Heart left ventricle (tissue), 16 donors: ENCODE data around the gene CCDC9. TPM values are rescaled to one million over a fixed set of nuclear protein-coding genes. Genes with fewer than 3 reads are reported as not detected.
A peak's percentile ranks its signal among the peaks of the same experiment; 100 is the strongest.

Experiments
- ATAC-seq, 4 donors: fragments of 200-7000 bp; cut with Tn5 transposase; one replicate each; pipeline ENCODE4 v1.9.1; 2020 to 2022; ENCODE audit warnings: moderate library complexity in 4 of 4, mild to moderate bottlenecking in 3 of 4, moderate number of reproducible peaks in 1 of 4
- DNase-seq, 5 donors: peaks; one replicate each; pipeline ENCODE4 v3.0.0-alpha.2; 2020
- H3K27ac ChIP-seq, 12 donors: fragments of 200-600 bp; sonication (generic) in 4 of 12; one replicate each; pipeline versions ENCODE4 v1.5.0 to v1.8.0; 2016 to 2022; ENCODE audit warnings: mild to moderate bottlenecking in 2 of 12
- H3K27me3 ChIP-seq, 9 donors: fragments of 200-600 bp; sonication (generic) in 2 of 9; one replicate each; pipeline versions ENCODE4 v1.5.1 to v1.8.0; 2016 to 2022; ENCODE audit warnings: mild to moderate bottlenecking in 3 of 9
- H3K36me3 ChIP-seq, 9 donors: fragments of 200-600 bp; sonication (generic) in 2 of 9; one replicate each; pipeline versions ENCODE4 v1.5.0 to v1.8.0; 2018 to 2022; ENCODE audit warnings: mild to moderate bottlenecking in 2 of 9
- H3K4me1 ChIP-seq, 12 donors: fragments of 200-600 bp; sonication (generic) in 4 of 12; one replicate each; pipeline versions ENCODE4 v1.5.0 to v1.8.0; 2016 to 2022; ENCODE audit warnings: mild to moderate bottlenecking in 3 of 12
- H3K4me3 ChIP-seq, 12 donors: fragments of 200-600 bp; sonication (generic) in 4 of 12; one replicate each; pipeline versions ENCODE4 v1.5.0 to v1.8.0; 2017 to 2022; ENCODE audit warnings: mild to moderate bottlenecking in 9 of 12, moderate library complexity in 4 of 12
- H3K9me3 ChIP-seq, 12 donors: fragments of 200-600 bp; sonication (generic) in 4 of 12; one replicate each; pipeline versions ENCODE4 v1.5.0 to v1.8.0; 2016 to 2022; ENCODE audit warnings: mild to moderate bottlenecking in 1 of 12
- POLR2A ChIP-seq, 2 donors: fragments of 450-650 bp; IDR thresholded peaks; one replicate each; pipeline ENCODE4 v1.6.1; 2017; ENCODE audit warnings: antibody characterized with exemption in 2 of 2, mild to moderate bottlenecking in 2 of 2, moderate library complexity in 2 of 2
- WGBS, 4 donors: extraction: QIAGEN DNeasy Blood & Tissue Kit in 2 of 4; methylation state at CpG; one replicate each; pipeline versions ENCODE4 v1.1.5 to v1.1.7; 2013 to 2018; 5-methylcytosine and 5-hydroxymethylcytosine counted together
- intact Hi-C, 10 donors: fragments of 100-400 bp; cut with DNase I; formaldehyde crosslinking; loops; one replicate each; pipeline versions ENCODE4 v1.11.1 to v1.14.2; 2022
- long read RNA-seq, 3 donors: library from polyadenylated mRNA; unstranded; transcript quantifications; one replicate each; pipeline ENCODE4 v2.0.0, GENCODE V29; 2020 to 2021
- polyA plus RNA-seq, 2 donors: library from polyadenylated mRNA; stranded (reverse); fragments of 200-250 nt; gene quantifications; one replicate each; pipeline ENCODE4 v1.2.3, GENCODE V29; 2013
- total RNA-seq, 9 donors: library from RNA; depleted of rRNA in 2 of 9; stranded (reverse); fragments of >200 nt in 2 of 9; fragmentation: NEBNext Ultra II Directional in 3 of 9; extraction: Animal tissue kit (Norgen Biotek cat#: 25700) in 3 of 9; gene quantifications; one replicate each; pipeline versions ENCODE4 v1.1.0 to v1.2.4, GENCODE V29; 2016 to 2023
- TF ChIP-seq, protein P1 (sequence below), 12 donors: fragments of 200-600 bp; sonication (generic) in 4 of 12; IDR thresholded peaks; one replicate each; pipeline versions ENCODE4 v1.5.0 to v1.8.0; 2018 to 2022; ENCODE audit warnings: antibody characterized with exemption in 12 of 12, mild to moderate bottlenecking in 5 of 12
- donor health status: ischemic (EF 13 %, LVEDD 7.1; RV severe dilation, severe dysfunction).
- donor health status: healthy with polysubstance abuse.
- donor health status: DM: no; HTN: yes; CAD: no.
- donor health status: DM: no; HTN: no; CAD: no.
- donor health status: ischemic (EF 25% LVEDD 6.9; RV normal size, moderate dysfunction).
- donor health status: ischemic (EF 25% LVEDD 5.7; RV mildly dilated, moderate dysfunction).
- donor health status: healthy.
- donor health status: DM: yes; HTN: yes; CAD: no.
- donor health status: ischemic (EF 35%, LVEDD 5.7; RV mildly dilated, moderate dysfunction).
- donor health status: nonischemic (EF 11% LVEDD 7.7; RV severe dilation, severe dysfunction).
- donor health status: DM: yes; HTN: yes; CAD: no.
- donor health status: PGD.
- donor health status: ischemic (EF 29% LVEDD 5.4; RV normal size, mild dysfunction).
- donor health status: nonischemic (EF 23%, LVEDD 6.1; RV moderate dilation, normal function).

Gene CCDC9
- total RNA-seq (10 to 100 TPM in 8 of 9 donors, 1 to 10 TPM in 1; 6.7 to 23.8 (median 14.9) TPM), polyA plus RNA-seq (10 to 100 TPM; 29.5 to 33.3 TPM)
- long read RNA-seq, donor 1, partial matches to known transcripts: 0 of 3 reads
- long read RNA-seq, donor 1, other reads (novel, unspliced or antisense): 1 of 3 reads
- long read RNA-seq, donor 2, partial matches to known transcripts: 1 of 1 reads
- long read RNA-seq, donor 2, other reads (novel, unspliced or antisense): 0 of 1 reads
- long read RNA-seq, donor 3, partial matches to known transcripts: 0 of 6 reads
- long read RNA-seq, donor 3, other reads (novel, unspliced or antisense): 3 of 6 reads

DNA sequence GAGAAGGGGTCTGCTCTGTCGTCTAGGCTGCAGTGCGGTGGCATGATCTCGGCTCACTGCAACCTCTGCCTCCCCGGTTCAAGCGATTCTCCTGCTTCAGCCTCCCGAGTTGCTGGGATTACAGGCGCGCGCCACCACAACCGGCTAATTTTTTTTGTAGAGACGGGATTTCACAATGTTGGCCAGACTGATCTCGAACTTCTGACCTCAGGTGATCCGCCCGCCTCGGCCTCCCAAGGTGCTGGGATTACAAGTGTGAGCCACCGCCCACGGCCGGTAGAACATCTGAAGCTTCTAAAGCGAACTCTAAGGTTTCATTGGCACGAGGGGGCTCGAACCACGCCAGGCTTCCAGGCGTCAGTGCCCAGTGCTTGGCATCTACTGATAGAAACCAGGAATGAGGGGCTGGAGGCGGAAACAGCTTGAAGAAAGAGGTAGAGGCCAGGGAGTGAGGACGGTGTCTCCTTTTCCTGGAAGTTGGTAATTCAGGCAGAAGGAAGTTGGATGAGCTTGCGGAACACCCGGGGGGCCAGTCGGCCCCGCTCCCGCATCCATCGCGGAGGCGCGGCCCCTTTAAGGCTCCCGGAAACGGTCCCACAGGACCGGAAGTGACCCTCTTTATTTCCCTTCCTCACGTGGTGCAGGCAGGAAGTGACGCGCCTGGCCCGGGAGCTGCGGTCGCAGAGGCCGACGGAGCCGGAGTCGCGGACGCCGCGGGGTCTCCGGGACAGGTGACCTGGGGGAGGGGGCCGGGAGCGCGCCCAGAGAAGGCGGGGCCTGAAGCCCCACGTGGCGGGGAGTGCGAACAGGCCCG, at the start of gene CCDC9:
TSS of gene CCDC9 (plus strand) at position 647 of the 814 bp plus-strand sequence. CDS start 1,876 bp downstream, outside the sequence.
- H3K4me1 ChIP-seq: peaks cover 0 to 31% (median 24%) of the 10 kb centered on the region in 12 donors
- H3K27ac ChIP-seq: peak within 1 kb of the TSS; percentile 88 to 99 (median 93)
- TF ChIP-seq POLR2A (IDR thresholded peaks at IDR 0.05): peak; percentile 15 to 77
- TF ChIP-seq, protein P1, sequence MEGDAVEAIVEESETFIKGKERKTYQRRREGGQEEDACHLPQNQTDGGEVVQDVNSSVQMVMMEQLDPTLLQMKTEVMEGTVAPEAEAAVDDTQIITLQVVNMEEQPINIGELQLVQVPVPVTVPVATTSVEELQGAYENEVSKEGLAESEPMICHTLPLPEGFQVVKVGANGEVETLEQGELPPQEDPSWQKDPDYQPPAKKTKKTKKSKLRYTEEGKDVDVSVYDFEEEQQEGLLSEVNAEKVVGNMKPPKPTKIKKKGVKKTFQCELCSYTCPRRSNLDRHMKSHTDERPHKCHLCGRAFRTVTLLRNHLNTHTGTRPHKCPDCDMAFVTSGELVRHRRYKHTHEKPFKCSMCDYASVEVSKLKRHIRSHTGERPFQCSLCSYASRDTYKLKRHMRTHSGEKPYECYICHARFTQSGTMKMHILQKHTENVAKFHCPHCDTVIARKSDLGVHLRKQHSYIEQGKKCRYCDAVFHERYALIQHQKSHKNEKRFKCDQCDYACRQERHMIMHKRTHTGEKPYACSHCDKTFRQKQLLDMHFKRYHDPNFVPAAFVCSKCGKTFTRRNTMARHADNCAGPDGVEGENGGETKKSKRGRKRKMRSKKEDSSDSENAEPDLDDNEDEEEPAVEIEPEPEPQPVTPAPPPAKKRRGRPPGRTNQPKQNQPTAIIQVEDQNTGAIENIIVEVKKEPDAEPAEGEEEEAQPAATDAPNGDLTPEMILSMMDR (IDR thresholded peaks at IDR 0.05): no peak
- ATAC-seq (peak; percentile 36 to 75 (median 60)), DNase-seq (peak; percentile 96 to 98 (median 97))
- no peaks in the 10 kb centered on the region for H3K27me3 ChIP-seq
- no peaks in the 10 kb centered on the region for H3K9me3 ChIP-seq
- 15 to 30% (median 22%) methylated on average over 38 to 60 of the region's 60 CpGs for WGBS, 4 donors
- peak within 1 kb of the TSS; percentile 22 to 79 (median 64) for H3K4me3 ChIP-seq
- H3K36me3 ChIP-seq: peaks cover 0 to 30% (median 28%) of the 10 kb centered on the region in 9 donors
- intact Hi-C loops: loop anchor here in 2 of 10 donors (2.0 to 10.0 kb wide), 2 partner anchors 17 to 401 kb away; partner anchors contain the start of gene AP2S1 (in 1 of the 2)

DNA sequence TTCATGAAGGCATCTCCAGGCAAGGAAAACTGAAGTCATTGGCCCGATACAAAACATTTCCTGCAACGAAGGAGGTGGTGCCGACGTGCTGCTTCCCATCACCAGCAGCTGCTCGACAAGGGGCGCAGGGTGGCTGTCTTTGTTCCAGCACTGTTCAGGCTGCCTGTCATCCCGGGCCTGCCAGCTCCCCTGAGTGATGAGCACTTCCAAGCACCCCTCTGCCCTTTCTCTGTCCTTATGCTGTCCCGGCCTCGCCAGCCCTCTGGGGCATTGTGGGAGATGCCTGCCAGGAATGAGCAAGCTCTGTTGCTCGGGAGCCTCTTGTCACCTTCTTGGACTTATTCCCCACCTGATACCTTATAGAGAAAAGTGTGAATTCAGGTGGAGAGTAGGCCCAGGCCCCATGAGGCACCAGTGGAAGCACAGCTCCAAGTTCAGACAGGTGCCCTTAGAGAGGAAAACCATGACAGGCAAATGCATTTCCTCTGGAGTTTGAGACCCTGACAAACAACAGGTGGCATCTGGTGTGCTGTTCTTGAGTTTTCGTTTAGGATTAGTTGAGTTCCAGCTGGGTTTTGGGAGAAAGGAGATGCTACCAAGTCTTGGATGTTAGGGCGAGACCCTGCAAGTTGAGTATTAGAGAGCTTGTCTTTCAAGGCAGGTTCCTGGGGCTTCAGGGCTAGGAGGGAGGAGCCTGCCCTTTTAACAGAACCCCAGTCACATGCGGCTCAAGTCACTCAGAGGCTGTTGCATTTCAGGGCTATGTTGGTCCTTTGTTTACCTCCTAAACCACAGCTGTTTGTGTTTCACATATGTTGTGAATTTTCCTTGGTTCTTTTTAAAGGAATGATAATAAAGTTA, 46.8 kb upstream of the CCDC9 start:
- Histone ChIP-seq H3K4me3 (no peak overlapping the region), H3K27me3 (no peaks in the 10 kb centered on the region), H3K36me3 (peaks cover 0 to 60% (median 47%) of the 10 kb centered on the region in 9 donors), H3K9me3 (no peaks in the 10 kb centered on the region), H3K27ac (peak overlapping the region in 8 of 12 donors; percentile 2 to 72 (median 52)), H3K4me1 (peaks cover 0 to 24% (median 10%) of the 10 kb centered on the region in 12 donors)
- 41 to 61% (median 58%) methylated on average over 11 to 13 of the region's 13 CpGs for WGBS, 4 donors
- ATAC-seq (peak; percentile 29 to 85 (median 78)), DNase-seq (peak in 3 of 5 donors; percentile 27 to 67 (median 49))
- TF ChIP-seq, protein P1 (IDR thresholded peaks at IDR 0.05): no peak
- intact Hi-C loops: loop anchor here (1.0 to 10.0 kb wide), 8 partner anchors 17 to 62 kb away; no protein-coding TSS in a partner anchor

GRCh38 chr19:47210180-47210490, 46.2 kb upstream of the CCDC9 start:
- TF ChIP-seq POLR2A (IDR thresholded peaks at IDR 0.05): no peak
- TF ChIP-seq, protein P1 (IDR thresholded peaks at IDR 0.05): no peak
- H3K36me3 ChIP-seq: peaks cover 0 to 54% (median 41%) of the 10 kb centered on the region in 9 donors
- peaks cover 0 to 24% (median 10%) of the 10 kb centered on the region in 12 donors for H3K4me1 ChIP-seq
- no peak for ATAC-seq
- intact Hi-C loops: loop anchor here in 8 of 10 donors (1.0 to 5.0 kb wide), 6 partner anchors 17 to 63 kb away; no protein-coding TSS in a partner anchor
- H3K27ac ChIP-seq: peak overlapping the region in 8 of 12 donors; percentile 2 to 72 (median 51)
- H3K4me3 ChIP-seq: no peak overlapping the region
- H3K27me3 ChIP-seq: no peaks in the 10 kb centered on the region
- DNase-seq: no peak
- H3K9me3 ChIP-seq: no peaks in the 10 kb centered on the region
